NOMO-1 treated with dmso at 0.1 percent for 144 hours (cell line): Measurements from ENCODE around the gene CDC37L1.

ENCODE experiments used
- DNase-seq: peaks from one replicate; lab custom pipeline; 2025; ENCODE audit not compliant: unreplicated experiment; lab: John Stamatoyannopoulos, UW

Gene CDC37L1

DNA sequence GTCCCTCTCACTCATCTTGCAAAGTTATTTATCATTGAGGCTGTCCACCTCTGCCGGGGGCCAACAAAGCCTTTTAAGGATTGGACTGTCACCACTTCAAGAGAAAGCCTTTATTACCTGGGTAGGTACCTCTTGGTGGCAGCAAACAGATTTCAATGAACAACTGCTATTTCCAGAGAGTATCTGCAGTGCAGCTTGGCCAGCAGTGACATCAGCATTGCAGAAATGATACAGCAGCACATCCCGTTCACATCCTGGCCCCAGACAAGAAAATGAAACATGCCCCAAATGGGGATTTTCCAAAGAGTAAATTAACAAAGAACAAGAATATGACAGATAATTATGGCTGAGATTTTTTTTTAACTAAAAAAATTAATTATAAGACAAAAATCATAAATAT is 10.8 kb upstream of the CDC37L1 start:
- no peak for DNase-seq

DNA sequence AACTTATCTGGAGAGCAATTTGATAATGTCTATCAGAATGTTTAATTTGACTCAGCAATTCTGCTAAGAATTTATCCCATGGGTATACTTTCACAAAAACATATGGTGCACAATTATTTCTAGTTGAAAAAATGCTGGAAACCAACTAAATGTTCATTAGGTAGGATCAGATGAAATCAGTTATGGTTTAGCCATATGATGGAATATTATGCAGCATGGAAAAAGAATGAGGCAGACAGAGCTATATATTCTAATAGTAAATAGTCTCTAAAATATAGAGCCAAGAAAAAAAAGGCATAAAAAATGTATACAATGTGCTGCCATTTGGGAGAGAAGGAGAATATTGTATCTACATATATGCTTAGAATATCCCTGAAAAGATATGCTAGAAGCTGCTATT is 9.5 kb upstream of the CDC37L1 start:
- no peak for DNase-seq

DNA sequence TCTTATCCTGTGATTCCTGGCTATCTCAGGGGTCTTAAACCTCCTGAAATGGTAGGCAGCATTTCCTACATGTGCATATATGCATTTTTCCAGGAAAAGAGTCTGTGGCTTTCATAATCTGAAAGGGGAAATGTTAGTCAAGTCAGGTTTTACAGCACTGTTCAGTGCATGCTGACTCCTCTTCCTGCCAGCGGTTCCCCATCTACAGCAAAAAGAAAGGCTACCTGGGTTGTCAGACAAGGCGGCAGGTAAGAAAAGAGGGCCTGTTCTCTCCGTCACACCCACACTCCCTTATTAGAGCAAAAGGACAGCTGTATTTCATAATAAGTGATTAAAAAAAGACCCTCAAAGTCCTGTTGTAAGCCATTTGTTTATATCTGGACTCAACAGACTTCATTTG is 8.8 kb upstream of the CDC37L1 start:
- no peak for DNase-seq

DNA sequence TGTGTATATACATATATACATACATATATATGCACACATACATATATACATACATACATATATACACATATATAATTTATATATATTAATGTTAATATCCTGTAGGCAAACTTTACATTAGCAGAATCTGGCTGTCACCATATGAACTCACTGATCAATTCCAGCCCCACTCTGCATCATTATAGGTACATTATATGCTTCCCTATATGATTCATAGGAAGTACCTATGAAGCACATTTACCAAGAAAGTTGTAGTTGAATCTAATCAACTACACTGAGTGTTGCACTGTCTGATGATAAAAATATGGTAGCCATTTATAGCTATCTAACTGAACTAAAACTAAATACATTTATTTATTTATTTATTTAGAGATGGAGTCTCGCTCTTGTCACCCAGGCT is 7.6 kb upstream of the CDC37L1 start:
- no peak for DNase-seq

DNA sequence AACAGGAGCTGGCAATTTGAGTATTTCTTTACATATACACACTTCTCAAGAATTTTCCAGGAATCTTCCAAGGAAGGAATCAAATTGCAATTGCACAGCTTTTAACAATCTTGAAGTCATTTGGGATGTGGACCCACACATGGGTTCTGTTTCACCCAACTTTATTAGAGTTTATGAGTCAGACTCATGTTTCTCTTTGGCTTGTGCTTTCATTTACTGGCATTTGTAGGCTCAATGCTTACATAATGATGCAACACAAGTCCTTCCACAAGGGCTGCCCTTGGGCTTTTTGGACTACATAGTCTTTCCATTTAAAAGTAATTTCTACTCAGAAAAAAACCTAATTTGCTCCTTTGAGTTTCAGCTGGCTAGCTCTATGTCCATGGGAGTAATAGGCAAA is 4.6 kb upstream of the CDC37L1 start:
- no peak for DNase-seq

DNA sequence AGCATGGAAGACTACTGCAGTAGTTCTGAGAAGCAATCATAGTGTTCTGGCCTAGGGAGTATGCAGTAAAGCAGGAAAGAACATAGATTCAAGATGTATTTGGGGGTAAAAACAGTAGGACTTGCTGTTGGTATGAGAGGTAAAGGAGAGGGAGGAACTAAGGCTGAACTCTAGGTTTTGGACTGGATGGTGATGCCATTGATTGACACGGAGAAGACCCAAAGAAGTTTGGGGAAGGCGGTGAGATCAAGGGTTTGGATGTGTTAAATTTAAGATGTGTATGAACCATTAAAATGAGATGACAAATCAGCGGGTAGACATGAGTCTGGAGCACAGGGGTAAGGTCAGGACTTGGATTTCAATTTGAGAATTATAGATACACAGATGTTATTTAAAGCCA is 2.0 kb upstream of the CDC37L1 start:
- DNase-seq: no peak

DNA sequence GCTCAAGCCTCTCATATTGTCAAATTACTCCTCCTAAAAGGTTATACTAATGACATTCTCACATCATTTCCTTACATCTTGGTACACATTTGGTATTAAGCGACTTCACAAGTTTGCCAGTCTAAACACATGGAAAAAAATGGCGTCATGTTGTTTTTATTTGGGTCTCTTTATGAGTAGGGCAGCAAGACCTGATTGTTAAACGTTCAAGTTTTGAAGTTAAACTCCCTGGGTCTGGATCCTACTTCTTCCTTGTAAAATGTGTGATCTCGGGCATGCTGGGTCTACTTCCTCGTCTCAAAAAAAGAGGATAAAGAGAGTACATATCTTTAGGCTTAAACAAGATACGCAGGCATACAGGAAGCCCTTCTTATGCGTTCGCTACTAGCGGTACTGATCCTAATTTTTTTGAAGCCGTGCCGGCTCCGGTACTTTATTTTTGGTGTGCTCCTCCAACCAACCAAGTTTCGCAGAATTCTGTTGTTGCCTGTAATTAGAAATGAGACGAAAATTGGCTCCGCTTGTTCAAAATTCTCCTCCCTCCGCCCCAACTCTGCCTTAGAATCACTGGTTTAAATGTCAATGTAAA is 596 bp upstream of the CDC37L1 start:
- no peak for DNase-seq

DNA sequence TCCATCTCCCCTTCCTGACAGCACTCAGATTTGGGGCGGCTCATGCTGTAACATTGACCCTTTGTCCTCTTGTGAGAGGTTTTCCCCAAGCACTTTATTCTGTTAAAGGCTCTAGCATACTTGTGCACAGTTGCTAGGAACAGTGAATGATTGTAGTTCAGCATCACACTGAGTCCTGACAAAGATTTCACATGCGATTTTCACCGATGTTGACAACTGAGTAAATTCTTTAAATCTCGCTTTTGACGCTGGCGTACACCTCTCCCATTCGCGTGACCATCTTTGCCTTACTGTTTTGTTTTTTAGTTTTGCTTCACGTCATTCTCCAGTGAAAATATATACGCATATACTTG is 780 bp downstream of the CDC37L1 start:
- DNase-seq: no peak

DNA sequence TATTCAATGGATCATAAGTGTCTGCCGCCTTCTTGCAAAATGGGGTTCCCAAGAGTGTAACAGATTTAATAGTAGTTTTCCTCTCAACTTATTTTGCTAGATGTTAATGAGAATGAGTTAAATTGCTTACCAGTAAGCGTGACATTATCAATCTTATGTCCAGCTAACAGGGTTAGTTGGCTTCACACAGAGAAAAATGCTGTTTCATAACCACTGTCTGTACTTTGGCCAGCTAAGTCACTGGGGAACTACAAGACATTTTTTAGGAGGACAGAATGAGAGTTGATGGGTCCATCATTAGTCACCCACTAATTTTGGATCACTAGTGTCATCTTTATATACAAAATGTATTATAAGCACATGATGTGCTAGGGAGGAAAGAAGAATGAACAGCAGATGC is 1.4 kb downstream of the CDC37L1 start:
- no peak for DNase-seq

DNA sequence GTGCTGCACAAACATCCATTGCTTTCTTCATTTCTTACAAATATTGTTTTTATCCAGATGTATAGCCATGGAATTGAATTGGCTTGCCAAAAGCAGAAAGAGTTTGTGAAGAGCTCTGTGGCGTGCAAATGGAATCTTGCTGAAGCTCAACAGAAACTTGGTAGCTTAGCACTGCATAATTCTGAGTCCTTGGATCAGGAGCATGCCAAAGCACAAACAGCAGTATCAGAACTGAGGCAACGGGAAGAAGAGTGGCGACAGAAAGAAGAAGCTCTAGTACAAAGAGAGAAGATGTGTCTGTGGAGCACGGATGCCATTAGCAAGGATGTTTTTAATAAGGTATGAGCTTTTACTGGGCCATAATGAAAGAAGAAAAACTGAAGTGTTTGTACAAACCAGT is 5.5 kb downstream of the CDC37L1 start:
- no peak for DNase-seq

DNA sequence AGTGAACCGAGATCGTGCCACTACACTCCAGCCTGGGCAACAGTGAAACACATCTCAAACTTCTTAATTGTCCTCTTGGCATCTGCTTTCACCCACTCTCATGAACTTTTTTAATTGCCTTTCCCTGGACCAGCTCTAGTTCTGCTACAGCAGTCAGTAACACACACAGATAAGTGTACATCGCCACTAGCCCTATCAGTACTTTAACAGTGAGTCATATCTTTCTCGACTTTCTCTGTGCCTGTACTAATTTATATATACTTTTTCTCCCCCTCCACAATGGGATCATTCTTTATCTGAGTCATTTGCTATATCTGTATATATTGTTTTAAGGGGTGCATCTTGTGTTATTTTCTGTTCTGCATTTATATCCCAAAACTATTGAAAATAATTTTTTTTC is 6.7 kb downstream of the CDC37L1 start:
- DNase-seq: no peak

DNA sequence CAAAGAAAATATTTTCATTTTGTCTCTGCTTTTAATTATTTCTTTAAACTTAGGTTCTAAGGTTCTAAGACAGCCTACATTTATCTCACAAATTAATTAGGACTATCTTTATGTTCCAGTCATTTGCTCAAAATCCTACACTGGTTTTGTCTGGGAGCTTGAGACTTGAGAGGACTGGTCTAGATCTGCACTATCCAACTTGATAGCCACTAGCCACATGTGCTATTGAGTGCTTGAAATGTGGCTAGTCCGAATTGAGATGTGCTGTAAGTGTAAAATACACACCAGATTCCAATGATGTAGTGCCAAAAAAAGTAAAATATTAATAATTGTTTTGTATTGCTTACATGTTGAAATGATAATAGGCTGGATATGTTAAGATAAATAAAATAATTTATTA is 7.2 kb downstream of the CDC37L1 start:
- DNase-seq: no peak

DNA sequence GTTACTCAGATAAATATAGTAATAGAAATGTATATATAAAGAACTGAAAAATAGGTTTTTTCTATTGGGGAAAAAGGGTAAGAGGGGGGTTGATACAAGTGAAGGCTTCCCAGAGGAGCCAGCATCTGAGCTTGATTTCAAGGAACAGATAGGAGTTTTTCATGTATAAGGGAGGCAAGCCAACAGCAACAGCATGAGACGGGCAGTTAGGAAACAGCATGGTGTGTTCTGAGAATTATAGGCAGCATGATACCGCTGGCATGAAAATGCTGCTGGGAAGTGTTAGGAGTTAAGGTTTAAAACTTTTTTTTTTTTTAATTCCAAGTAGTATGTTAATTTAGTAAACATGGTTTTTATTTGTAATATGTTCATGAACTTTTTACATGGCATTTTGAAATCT is 9.7 kb downstream of the CDC37L1 start:
- DNase-seq: no peak

DNA sequence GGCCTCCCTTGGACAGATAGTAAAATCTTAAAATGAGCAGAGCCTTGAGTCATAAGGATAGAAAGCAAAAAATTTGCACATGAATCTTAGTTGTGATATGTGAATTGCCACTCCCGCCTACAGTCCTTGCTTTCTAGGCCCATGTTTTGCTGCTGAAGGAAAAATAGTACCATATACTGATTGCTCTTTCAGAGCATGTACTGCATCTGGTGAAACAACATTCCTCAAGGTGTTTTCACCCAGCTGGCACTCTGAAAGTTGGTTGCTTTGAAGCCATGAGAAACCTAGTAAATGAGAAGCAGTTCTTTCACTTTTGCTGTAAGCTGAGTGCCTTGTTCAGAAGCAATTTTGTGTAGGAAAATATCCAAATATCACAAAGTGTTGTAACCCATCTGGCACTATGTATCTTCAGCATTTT is 10.3 kb downstream of the CDC37L1 start:
- DNase-seq: no peak

DNA sequence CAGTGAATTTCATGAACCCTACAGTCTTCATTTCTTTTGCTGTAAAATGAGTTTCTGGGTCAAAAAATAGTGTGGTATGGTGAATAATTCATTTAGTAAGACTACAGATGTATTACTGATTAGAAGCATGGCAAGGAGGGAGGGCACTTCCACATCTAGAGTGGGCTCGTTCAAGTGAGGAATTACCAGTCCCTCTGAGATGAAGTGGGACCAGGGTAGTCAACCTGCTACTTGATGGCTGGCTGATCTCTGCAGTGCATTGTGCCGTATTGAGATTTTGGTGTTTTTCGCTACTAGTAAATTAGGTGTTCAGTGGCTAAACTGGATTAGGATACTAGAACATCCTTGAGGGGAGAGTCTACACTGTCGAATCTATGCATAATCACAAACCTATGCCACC is 10.8 kb downstream of the CDC37L1 start:
- no peak for DNase-seq

DNA sequence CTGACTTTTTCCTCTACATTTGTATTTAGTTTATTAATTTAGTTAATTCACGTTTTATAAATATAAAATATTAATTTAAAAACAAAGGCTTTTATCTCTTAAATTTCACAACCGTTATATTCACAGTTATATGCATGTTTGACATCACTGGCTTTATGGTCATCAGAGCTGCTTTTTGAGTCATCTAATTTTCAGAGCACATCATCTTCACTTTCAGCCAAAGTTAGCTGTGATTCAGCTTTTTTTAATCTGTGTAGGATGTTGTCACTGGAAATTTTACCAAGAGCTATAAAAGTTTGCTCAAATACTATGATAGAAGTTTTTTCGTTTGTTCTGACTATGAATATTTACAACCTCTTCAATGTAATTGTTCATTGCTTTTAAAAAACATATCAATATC is 12.4 kb downstream of the CDC37L1 start:
- no peak for DNase-seq

DNA sequence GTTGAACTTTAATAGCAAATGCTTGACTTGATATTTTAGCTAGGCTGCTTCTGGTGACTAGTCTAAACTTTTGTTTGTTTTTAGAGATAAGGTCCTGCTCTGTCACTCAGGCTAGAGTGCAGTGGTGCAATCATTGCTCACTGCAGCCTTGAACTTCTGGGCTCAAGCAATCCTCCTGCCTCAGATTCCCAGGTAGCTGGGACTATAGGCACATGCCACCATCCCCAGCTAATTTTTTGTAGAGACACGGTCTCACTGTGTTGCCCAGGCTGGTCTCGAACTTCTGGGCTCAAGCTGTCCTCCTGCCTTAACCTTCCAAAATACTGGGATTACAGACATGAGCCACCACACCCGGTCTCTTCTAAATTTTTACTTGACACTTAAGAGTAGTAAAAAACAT is 20.7 kb downstream of the CDC37L1 start:
- DNase-seq: no peak

DNA sequence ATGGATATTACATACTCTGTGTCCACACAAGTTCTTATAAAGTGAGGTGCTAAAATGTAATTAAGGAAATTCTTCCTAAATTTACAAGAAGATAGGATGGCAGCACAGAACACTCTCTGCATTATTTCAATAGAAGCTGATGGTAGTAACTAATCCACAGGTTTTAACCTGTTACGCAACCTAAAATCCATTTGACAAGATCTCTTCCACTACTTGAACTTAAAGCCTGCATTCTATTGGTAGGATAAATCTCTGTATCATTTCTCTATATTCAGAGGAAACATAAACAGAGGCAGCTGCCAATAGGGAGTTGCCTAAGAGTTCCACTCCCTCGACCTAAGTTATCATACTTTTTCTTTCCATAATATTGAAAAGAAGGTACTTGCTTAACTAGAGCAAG is 21.6 kb downstream of the CDC37L1 start:
- no peak for DNase-seq

DNA sequence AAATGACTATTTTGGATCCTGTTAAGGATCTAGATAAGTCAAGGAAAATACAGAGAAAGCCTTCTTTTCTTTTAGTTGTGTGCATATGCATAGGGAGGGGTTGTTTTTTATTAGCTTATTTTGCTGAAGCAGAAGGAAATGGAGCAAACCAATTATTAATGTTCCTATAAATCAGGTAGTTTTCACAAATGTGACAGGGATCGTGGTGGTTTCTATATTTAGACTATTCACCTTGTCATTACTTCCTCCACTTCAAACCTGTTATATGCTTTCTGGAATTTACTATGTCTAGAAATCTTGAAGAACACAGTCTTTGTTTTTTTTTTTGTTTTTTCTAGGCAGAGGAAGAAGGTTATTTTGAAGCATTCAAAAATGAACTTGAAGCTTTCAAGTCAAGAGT is 22.2 kb downstream of the CDC37L1 start:
- DNase-seq: no peak

DNA sequence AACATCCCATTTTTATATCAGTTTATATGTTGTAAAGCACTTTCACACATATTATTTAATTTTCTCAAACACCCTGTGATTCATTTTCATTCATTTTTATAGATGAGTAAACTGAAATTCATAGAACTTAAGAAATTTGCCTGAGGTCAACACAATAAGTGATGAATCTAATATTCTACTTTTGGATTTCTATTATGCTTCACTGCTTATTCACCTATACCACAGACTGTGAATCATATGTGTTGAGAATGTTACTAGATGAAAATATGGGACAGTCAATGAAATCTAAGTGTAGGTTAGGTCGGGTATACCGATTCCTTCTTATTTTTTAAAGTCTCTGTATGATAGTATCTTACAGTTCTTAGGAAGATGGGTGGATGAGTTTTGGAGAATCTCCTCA is 24.8 kb downstream of the CDC37L1 start:
- DNase-seq: no peak

DNA sequence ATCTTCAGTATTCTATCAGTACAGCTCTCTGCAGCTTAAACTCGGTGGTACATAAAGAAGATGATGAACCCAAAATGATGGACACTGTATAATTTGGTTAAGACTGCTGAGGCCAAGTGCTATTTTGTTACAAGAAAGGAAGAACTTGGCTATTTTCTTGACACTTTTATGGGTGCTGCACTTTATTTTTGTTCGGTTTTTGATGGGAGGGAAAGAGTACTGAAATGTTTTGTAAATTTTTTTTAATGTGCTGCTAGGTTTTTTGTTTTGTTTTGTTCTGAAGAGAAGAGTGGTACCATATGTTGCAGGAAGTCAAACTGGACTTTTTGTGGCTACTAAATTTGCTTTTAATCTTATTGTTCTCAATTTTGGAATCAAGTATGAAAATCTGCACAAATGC is 26.7 kb downstream of the CDC37L1 start:
- DNase-seq: no peak

DNA sequence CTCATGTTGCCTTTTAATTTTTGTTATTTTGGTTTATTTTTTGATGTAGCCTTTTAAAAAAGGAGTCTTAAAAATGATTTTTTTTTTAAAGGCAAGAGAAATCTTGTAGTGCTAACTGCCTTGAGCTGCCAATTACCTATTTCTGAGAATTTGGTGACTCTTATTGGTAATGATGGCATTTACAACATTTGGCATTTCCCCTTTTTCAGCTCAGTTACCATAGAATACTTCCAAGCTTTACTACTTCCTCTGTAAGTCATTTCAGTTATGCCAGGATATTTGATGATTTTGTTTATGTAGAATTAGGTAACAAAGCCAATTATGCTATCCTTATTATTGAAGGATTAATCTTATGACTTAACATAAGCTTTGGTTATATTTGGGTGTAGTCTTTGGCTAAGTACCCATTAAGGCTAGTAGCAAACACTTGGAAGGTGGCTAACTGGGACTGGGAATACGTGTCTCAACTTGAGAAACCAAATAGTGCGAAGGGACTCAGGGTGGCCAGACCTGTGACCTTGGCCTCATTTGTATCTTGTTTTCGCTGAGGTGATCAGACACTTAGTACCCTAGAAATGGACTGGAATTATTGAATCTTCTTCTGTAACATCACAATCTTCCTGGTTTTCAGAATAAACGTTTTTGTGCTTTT is 27.7 kb downstream of the CDC37L1 start:
- DNase-seq: no peak

DNA sequence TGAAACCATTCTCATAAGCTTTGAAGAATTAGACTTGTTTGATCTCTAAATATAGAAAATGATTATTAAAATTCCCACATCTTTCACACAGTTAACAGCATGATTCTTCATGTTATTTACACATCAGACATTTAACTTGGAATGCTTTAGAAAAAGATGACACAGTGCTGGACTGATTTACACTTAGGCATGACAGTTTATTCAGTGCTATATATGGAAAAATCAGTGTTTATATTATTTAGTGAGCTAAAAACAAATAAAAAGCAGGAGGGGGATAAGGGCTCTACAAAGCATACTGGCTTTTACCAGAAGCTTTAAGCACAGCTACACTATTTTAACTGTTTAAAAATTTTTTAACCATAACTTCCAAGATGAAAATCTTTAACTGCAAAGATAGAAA is 30.0 kb downstream of the CDC37L1 start:
- no peak for DNase-seq
